CD4-positive, alpha-beta T cell treated with Interleukin-17A for 4 hours (primary cell): ENCODE measurements around the gene NKAPL.
A peak's percentile ranks its signal among the peaks of the same experiment; 100 is the strongest.

Source experiments
- DNase-seq: peaks from one replicate; pipeline ENCODE4 v3.0.0-alpha.2; 2020; ENCODE audit warnings: mixed read lengths

NKAPL gene

GRCh38 chr6:28258877-28259777, at the start of gene NKAPL:
NKAPL (plus strand) TSS chr6:28259297; CDS start chr6:28259372, 75 bp downstream.
- peak; percentile 63 for DNase-seq

- DNase-seq, result no peak
Measured at GRCh38 chr6:28209753-28210535, 49.2 kb upstream of the NKAPL start.

- DNase-seq, result peak; percentile 2
Measured at GRCh38 chr6:28211840-28212509, 47.1 kb upstream of the NKAPL start.

- no peak for DNase-seq
Measured at GRCh38 chr6:28212510-28213212, 46.4 kb upstream of the NKAPL start.

- DNase-seq, result no peak
Measured at GRCh38 chr6:28213213-28213523, 45.9 kb upstream of the NKAPL start.

GRCh38 chr6:28215425-28215824, 43.7 kb upstream of the NKAPL start:
- DNase-seq, result no peak

GRCh38 chr6:28217890-28218289, 41.2 kb upstream of the NKAPL start:
- DNase-seq, result no peak

GRCh38 chr6:28218312-28219248, 40.5 kb upstream of the NKAPL start:
- peak; percentile 37 for DNase-seq

GRCh38 chr6:28220257-28221133, 38.6 kb upstream of the NKAPL start:
- DNase-seq, result no peak

- DNase-seq, result no peak
Measured at GRCh38 chr6:28224131-28225055, 34.7 kb upstream of the NKAPL start.

GRCh38 chr6:28225056-28225834, 33.9 kb upstream of the NKAPL start, which contains the start of gene ZSCAN9:
ZSCAN9 (plus strand) TSS chr6:28225275; CDS start chr6:28227085, 1,810 bp downstream.
- DNase-seq, result peak; percentile 36

GRCh38 chr6:28226460-28226859, 32.6 kb upstream of the NKAPL start:
- no peak for DNase-seq

- DNase-seq, result no peak
Measured at GRCh38 chr6:28232785-28233184, 26.3 kb upstream of the NKAPL start.

GRCh38 chr6:28235912-28236452, 23.1 kb upstream of the NKAPL start:
- DNase-seq, result no peak

GRCh38 chr6:28239636-28240035, 19.5 kb upstream of the NKAPL start:
- DNase-seq, result no peak

- no peak for DNase-seq
Measured at GRCh38 chr6:28240471-28240870, 18.6 kb upstream of the NKAPL start.

- no peak for DNase-seq
Measured at GRCh38 chr6:28243946-28244345, 15.2 kb upstream of the NKAPL start.
